NCI-H526 treated with DMSO at 0.1 percent for 48 hours (cell line): ENCODE measurements around the gene C2CD2.
A peak's percentile ranks its signal among the peaks of the same experiment; 100 is the strongest.
"Not testable (repeated sequence)": the region's sequence is repeated elsewhere in the genome, so short reads cannot be mapped to it uniquely, and the experiment has no call there.

Source experiments
- DNase-seq: peaks from one replicate; lab custom pipeline; 2025; lab: John Stamatoyannopoulos, UW

C2CD2 gene

GRCh38 chr21:41957991-41958766 lies 4.4 kb upstream of the C2CD2 start:
- DNase-seq: no peak

- no peak for DNase-seq
Observed at GRCh38 chr21:41956926-41957729, 3.3 kb upstream of the C2CD2 start.

GRCh38 chr21:41955516-41955915 lies 1.7 kb upstream of the C2CD2 start:
- no peak for DNase-seq

GRCh38 chr21:41954654-41955499 lies 1.1 kb upstream of the C2CD2 start:
- no peak for DNase-seq

- DNase-seq: no peak
Observed at GRCh38 chr21:41953249-41953830, 478 bp downstream of the C2CD2 start.

- peak; percentile 58 for DNase-seq
Observed at GRCh38 chr21:41952568-41953248, 1.1 kb downstream of the C2CD2 start.

GRCh38 chr21:41951876-41952567 lies 1.8 kb downstream of the C2CD2 start:
- no peak for DNase-seq

- no peak for DNase-seq
Observed at GRCh38 chr21:41950941-41951351, 2.9 kb downstream of the C2CD2 start.

- not testable (repeated sequence) for DNase-seq
Observed at GRCh38 chr21:41949631-41950030, 4.2 kb downstream of the C2CD2 start.

- no peak for DNase-seq
Observed at GRCh38 chr21:41948901-41949300, 4.9 kb downstream of the C2CD2 start.

GRCh38 chr21:41948078-41948895 lies 5.5 kb downstream of the C2CD2 start:
- no peak for DNase-seq

- no peak for DNase-seq
Observed at GRCh38 chr21:41945982-41946381, 7.8 kb downstream of the C2CD2 start.

- DNase-seq: no peak
Observed at GRCh38 chr21:41943851-41944250, 10.0 kb downstream of the C2CD2 start.

- no peak for DNase-seq
Observed at GRCh38 chr21:41942457-41942856, 11.4 kb downstream of the C2CD2 start.

GRCh38 chr21:41941941-41942340 lies 11.9 kb downstream of the C2CD2 start:
- DNase-seq: no peak

GRCh38 chr21:41940431-41940830 lies 13.4 kb downstream of the C2CD2 start:
- DNase-seq: no peak

- no peak for DNase-seq
Observed at GRCh38 chr21:41939391-41939790, 14.4 kb downstream of the C2CD2 start.

- DNase-seq: no peak
Observed at GRCh38 chr21:41933313-41934079, 20.3 kb downstream of the C2CD2 start.
